Natural killer cell (primary cell): ENCODE results near the gene FUT9. TPM values are rescaled to one million over a fixed set of nuclear protein-coding genes. Genes with fewer than 3 reads are reported as not detected.
"Not testable (repeated sequence)": the region's sequence is repeated elsewhere in the genome, so short reads cannot be mapped to it uniquely, and the experiment has no call there.

Source experiments
- ATAC-seq, 3 donors: fragments of 150-1000 bp in 2 of 3; fragments of 200-7000 bp in 1 of 3; cut with Tn5 transposase; 1 replicate in 1 of 3; 2 replicates in 2 of 3; pipeline ENCODE4 v1.10.0; 2021; ENCODE audit warnings: mild to moderate bottlenecking in 2 of 3, moderate library complexity in 2 of 3
- DNase-seq, 2 donors: peaks; one replicate each; pipeline versions ENCODE4 v3.0.0 to v3.0.0-alpha.2; 2013 to 2021; ENCODE audit warnings: mixed read lengths in 1 of 2
- H3K27ac ChIP-seq: one replicate; pipeline ENCODE4 v1.5.1; 2013; ENCODE audit warnings: mild to moderate bottlenecking, low read length
- H3K27me3 ChIP-seq: one replicate; pipeline ENCODE4 v1.6.1; 2013; ENCODE audit warnings: low read length; ENCODE audit not compliant: control insufficient read depth, insufficient read depth
- H3K36me3 ChIP-seq: one replicate; pipeline ENCODE4 v1.6.1; 2013; ENCODE audit warnings: low read length; ENCODE audit not compliant: control insufficient read depth, insufficient read depth
- H3K4me1 ChIP-seq: one replicate; pipeline ENCODE4 v1.6.1; 2013; ENCODE audit warnings: low read length; ENCODE audit not compliant: control insufficient read depth, insufficient read depth
- H3K4me3 ChIP-seq: one replicate; pipeline ENCODE4 v1.5.1; 2013; ENCODE audit warnings: low read length
- H3K9me3 ChIP-seq: one replicate; pipeline ENCODE4 v1.6.1; 2013; ENCODE audit warnings: low read length; ENCODE audit not compliant: control insufficient read depth, insufficient read depth
- H3K27ac Mint-ChIP-seq, 2 donors: one replicate each; pipeline ENCODE4 v1.8.0; 2022; ENCODE audit warnings: mild to moderate bottlenecking in 2 of 2, mixed read lengths in 2 of 2, moderate library complexity in 1 of 2
- H3K27me3 Mint-ChIP-seq, 2 donors: one replicate each; pipeline ENCODE4 v1.8.0; 2022; ENCODE audit warnings: low read depth in 2 of 2, mixed read lengths in 2 of 2
- H3K36me3 Mint-ChIP-seq: one replicate; pipeline ENCODE4 v1.8.0; 2022; ENCODE audit warnings: mixed read lengths
- H3K4me1 Mint-ChIP-seq, 2 donors: one replicate each; pipeline ENCODE4 v1.8.0; 2022; ENCODE audit warnings: mixed read lengths in 2 of 2
- H3K4me3 Mint-ChIP-seq: one replicate; pipeline ENCODE4 v1.8.0; 2022; ENCODE audit warnings: mild to moderate bottlenecking, moderate library complexity, mixed read lengths
- H3K9me3 Mint-ChIP-seq, 2 donors: one replicate each; pipeline ENCODE4 v1.8.0; 2022; ENCODE audit warnings: mixed read lengths in 2 of 2
- CTCF ChIP-seq: fragments of 200-600 bp; IDR thresholded peaks from one replicate; pipeline ENCODE4 v1.8.0; 2022; ENCODE audit warnings: antibody characterized with exemption
- WGBS: methylation state at CpG from one replicate; pipeline ENCODE4 v1.1.7; 2013; ENCODE audit warnings: missing lambda C conversion rate; ENCODE audit not compliant: insufficient coverage; 5-methylcytosine and 5-hydroxymethylcytosine counted together
- intact Hi-C: fragments of 100-400 bp; cut with micrococcal nuclease; formaldehyde crosslinking; loops from one replicate; pipeline ENCODE4 v1.14.2; 2022
- total RNA-seq, 4 donors: library from RNA; stranded (reverse); fragments of 120-200 nt in 1 of 4; gene quantifications; one replicate each; pipeline versions ENCODE4 v1.2.3 to v1.2.4, GENCODE V29; 2013 to 2022

Gene FUT9
- total RNA-seq, 3 donors from 2014 or later (not counting 1 experiment from before 2014, with no cell fraction given): not detected

- intact Hi-C loops: no loop called here
- Histone ChIP-seq H3K9me3 (no peaks in the 10 kb centered on the region), H3K27me3 (no peaks in the 10 kb centered on the region), H3K4me1 (no peaks in the 10 kb centered on the region), H3K4me3 (no peak overlapping the region), H3K36me3 (no peaks in the 10 kb centered on the region), H3K27ac (no peak overlapping the region)
- no peak for TF ChIP-seq CTCF
- H3K36me3 Mint-ChIP-seq: no peaks in the 10 kb centered on the region
- no peaks in the 10 kb centered on the region for H3K27me3 Mint-ChIP-seq
- DNase-seq (no peak), ATAC-seq (no peak)
- peaks cover 9 to 10% of the 10 kb centered on the region in 2 donors for H3K9me3 Mint-ChIP-seq
- no peak overlapping the region for H3K27ac Mint-ChIP-seq
- 75% methylated on average over 2 of the region's 3 CpGs for WGBS
- H3K4me3 Mint-ChIP-seq: no peak overlapping the region
- H3K4me1 Mint-ChIP-seq: no peaks in the 10 kb centered on the region
Observed at GRCh38 chr6:96237638-96238347, 222.0 kb downstream of the FUT9 start.

- no peaks in the 10 kb centered on the region for H3K27me3 Mint-ChIP-seq
Observed at GRCh38 chr6:96246563-96246962, 230.8 kb downstream of the FUT9 start.

GRCh38 chr6:96249755-96250154 lies 234.0 kb downstream of the FUT9 start:
- intact Hi-C loops: no loop called here
- no peak overlapping the region for H3K27ac Mint-ChIP-seq
- H3K4me3 Mint-ChIP-seq: no peak overlapping the region
- no peaks in the 10 kb centered on the region for H3K4me1 Mint-ChIP-seq
- 95% methylated on average over 1 of the region's 1 CpG for WGBS
- TF ChIP-seq CTCF: no peak
- no peaks in the 10 kb centered on the region for H3K36me3 ChIP-seq
- peaks cover 5 to 6% of the 10 kb centered on the region in 2 donors for H3K9me3 Mint-ChIP-seq
- no peak overlapping the region for H3K27ac ChIP-seq
- ATAC-seq: no peak
- no peaks in the 10 kb centered on the region for H3K9me3 ChIP-seq
- H3K27me3 ChIP-seq: no peaks in the 10 kb centered on the region
- no peaks in the 10 kb centered on the region for H3K4me1 ChIP-seq
- DNase-seq: no peak
- H3K36me3 Mint-ChIP-seq: no peaks in the 10 kb centered on the region
- H3K4me3 ChIP-seq: no peak overlapping the region
- H3K27me3 Mint-ChIP-seq: no peaks in the 10 kb centered on the region

More at GRCh38 chr6:96246563-96246962, 230.8 kb downstream of the FUT9 start:
- intact Hi-C loops: no loop called here
- no peaks in the 10 kb centered on the region for H3K27me3 ChIP-seq
- ATAC-seq (no peak), DNase-seq (no peak)
- Mint-ChIP-seq H3K4me1 (no peaks in the 10 kb centered on the region), H3K27ac (no peak overlapping the region), H3K9me3 (peaks cover 3 to 6% of the 10 kb centered on the region in 2 donors), H3K36me3 (no peaks in the 10 kb centered on the region), H3K4me3 (no peak overlapping the region)
- no peak overlapping the region for H3K27ac ChIP-seq
- WGBS: 31% methylated on average over 2 of the region's 2 CpGs
- TF ChIP-seq CTCF: no peak
- no peaks in the 10 kb centered on the region for H3K4me1 ChIP-seq
- H3K9me3 ChIP-seq: no peaks in the 10 kb centered on the region
- H3K4me3 ChIP-seq: no peak overlapping the region
- H3K36me3 ChIP-seq: no peaks in the 10 kb centered on the region

- Mint-ChIP-seq H3K27me3 (no peaks in the 10 kb centered on the region), H3K4me3 (no peak overlapping the region), H3K4me1 (no peaks in the 10 kb centered on the region), H3K9me3 (peaks cover 4 to 5% of the 10 kb centered on the region in 2 donors), H3K27ac (no peak overlapping the region), H3K36me3 (no peaks in the 10 kb centered on the region)
- Histone ChIP-seq H3K9me3 (no peaks in the 10 kb centered on the region), H3K36me3 (no peaks in the 10 kb centered on the region), H3K4me1 (no peaks in the 10 kb centered on the region), H3K4me3 (no peak overlapping the region), H3K27ac (no peak overlapping the region), H3K27me3 (no peaks in the 10 kb centered on the region)
- no peak for TF ChIP-seq CTCF
- no CpG with 5 or more reads among the region's 1 CpG for WGBS
- no peak for DNase-seq
- ATAC-seq: no peak
- intact Hi-C loops: no loop called here
Observed at GRCh38 chr6:96257751-96258150, 242.0 kb downstream of the FUT9 start.

GRCh38 chr6:96260787-96261430 lies 245.1 kb downstream of the FUT9 start:
- H3K27ac ChIP-seq, H3K4me1 Mint-ChIP-seq, H3K4me3 ChIP-seq, H3K27ac Mint-ChIP-seq, intact Hi-C loops, DNase-seq, H3K36me3 Mint-ChIP-seq, H3K4me3 Mint-ChIP-seq, H3K27me3 ChIP-seq, H3K9me3 Mint-ChIP-seq, H3K4me1 ChIP-seq, H3K27me3 Mint-ChIP-seq, H3K9me3 ChIP-seq, H3K36me3 ChIP-seq, ATAC-seq: not testable (repeated sequence)
- WGBS: 94% methylated on average over 37 of the region's 37 CpGs
